MM.1S (cell line): ENCODE measurements around the gene LRRTM2.

ENCODE experiments used
- EZH2 ChIP-seq: fragments of 300-600 bp; sonication (generic); optimal IDR thresholded peaks from 2 replicates; pipeline ENCODE3; 2017; ENCODE audit warnings: low read depth, mild to moderate bottlenecking, antibody characterized with exemption, low read length, mixed read lengths
- EZH2phosphoT487 ChIP-seq: fragments of 300-600 bp; sonication (generic); IDR thresholded peaks from 2 replicates; pipeline ENCODE4 v1.6.1; 2018; ENCODE audit warnings: antibody characterized with exemption, low read length
- TF ChIP-seq, protein P1 (sequence below): fragments of 300-600 bp; sonication (generic); IDR thresholded peaks from 2 replicates; pipeline ENCODE4 v1.5.1; 2016; ENCODE audit warnings: antibody characterized with exemption, low read length, mixed read lengths

DNA sequence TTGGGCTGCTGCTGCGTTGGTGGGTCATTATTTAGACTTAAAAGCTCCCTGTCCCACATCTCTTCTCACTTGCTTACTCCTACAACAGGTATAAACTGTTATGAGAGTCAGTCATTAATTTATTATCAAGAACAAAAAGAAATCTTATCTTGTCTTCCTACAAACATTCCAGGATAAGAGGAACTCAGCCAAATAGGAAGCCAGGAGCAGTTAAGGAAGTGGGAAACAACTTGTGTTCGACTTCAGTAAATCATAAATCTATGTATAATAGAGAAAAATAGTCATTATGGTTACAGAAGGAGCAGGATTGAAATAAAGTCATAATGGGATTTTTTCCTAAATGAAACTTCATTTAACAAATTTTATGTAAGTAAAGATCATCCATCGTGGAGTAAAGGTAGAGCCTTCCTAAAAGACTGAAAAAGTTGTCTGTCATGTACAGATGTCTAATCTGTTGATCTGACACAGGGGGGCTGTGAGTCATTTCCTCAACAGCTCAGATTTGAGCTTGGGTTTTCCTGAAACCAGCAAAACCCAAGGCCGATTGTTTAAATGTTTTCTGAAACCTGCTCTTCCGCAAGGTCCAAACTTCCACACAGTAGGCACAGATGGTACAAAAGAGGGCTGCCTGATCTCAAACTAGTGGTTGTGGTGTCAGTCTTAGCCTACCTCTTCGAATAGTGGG, 25.3 kb upstream of the LRRTM2 start:
- TF ChIP-seq, protein P1, sequence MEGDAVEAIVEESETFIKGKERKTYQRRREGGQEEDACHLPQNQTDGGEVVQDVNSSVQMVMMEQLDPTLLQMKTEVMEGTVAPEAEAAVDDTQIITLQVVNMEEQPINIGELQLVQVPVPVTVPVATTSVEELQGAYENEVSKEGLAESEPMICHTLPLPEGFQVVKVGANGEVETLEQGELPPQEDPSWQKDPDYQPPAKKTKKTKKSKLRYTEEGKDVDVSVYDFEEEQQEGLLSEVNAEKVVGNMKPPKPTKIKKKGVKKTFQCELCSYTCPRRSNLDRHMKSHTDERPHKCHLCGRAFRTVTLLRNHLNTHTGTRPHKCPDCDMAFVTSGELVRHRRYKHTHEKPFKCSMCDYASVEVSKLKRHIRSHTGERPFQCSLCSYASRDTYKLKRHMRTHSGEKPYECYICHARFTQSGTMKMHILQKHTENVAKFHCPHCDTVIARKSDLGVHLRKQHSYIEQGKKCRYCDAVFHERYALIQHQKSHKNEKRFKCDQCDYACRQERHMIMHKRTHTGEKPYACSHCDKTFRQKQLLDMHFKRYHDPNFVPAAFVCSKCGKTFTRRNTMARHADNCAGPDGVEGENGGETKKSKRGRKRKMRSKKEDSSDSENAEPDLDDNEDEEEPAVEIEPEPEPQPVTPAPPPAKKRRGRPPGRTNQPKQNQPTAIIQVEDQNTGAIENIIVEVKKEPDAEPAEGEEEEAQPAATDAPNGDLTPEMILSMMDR, result no peak
- TF ChIP-seq EZH2phosphoT487 (no peak), EZH2 (no peak)
